Vagina (tissue), 2 donors: Measurements from ENCODE around the gene KRT85. TPM values are rescaled to one million over a fixed set of nuclear protein-coding genes. Genes with fewer than 3 reads are reported as not detected.

Experiments used
- DNase-seq, 2 donors: peaks; one replicate each; pipeline ENCODE4 v3.0.0-alpha.2; 2017; ENCODE audit errors: extremely low spot score in 2 of 2
- H3K27ac ChIP-seq: fragments of 200-600 bp; sonication (generic); one replicate; pipeline ENCODE4 v1.5.1; 2019
- H3K27me3 ChIP-seq: fragments of 200-600 bp; sonication (generic); one replicate; pipeline ENCODE4 v1.5.1; 2019
- H3K36me3 ChIP-seq, 2 donors: fragments of 200-600 bp; sonication (generic); one replicate each; pipeline ENCODE4 v1.5.1; 2017 to 2019
- H3K4me1 ChIP-seq: fragments of 200-600 bp; sonication (generic); one replicate; pipeline ENCODE4 v1.5.1; 2019
- H3K4me3 ChIP-seq, 2 donors: fragments of 200-600 bp; sonication (generic); 1 replicate in 1 of 2; 2 replicates in 1 of 2; pipeline ENCODE4 v1.5.1; 2016 to 2019
- H3K9me3 ChIP-seq: fragments of 200-600 bp; sonication (generic); one replicate; pipeline ENCODE4 v1.5.1; 2019
- POLR2A ChIP-seq, 2 donors: fragments of 450-650 bp; IDR thresholded peaks; one replicate each; pipeline ENCODE4 v1.6.1; 2017; ENCODE audit warnings: antibody characterized with exemption in 2 of 2, mild to moderate bottlenecking in 2 of 2, moderate library complexity in 2 of 2
- POLR2AphosphoS5 ChIP-seq, 2 donors: sonication (generic); formaldehyde crosslinking; IDR thresholded peaks; one replicate each; pipeline ENCODE4 v1.9.0; 2017; ENCODE audit warnings: antibody characterized with exemption in 2 of 2, mild to moderate bottlenecking in 2 of 2, low read depth in 1 of 2; ENCODE audit not compliant: insufficient read depth in 1 of 2
- intact Hi-C: fragments of 100-400 bp; cut with DNase I; formaldehyde crosslinking; loops from one replicate; pipeline ENCODE4 v1.15.1; 2023
- total RNA-seq: library from RNA; depleted of rRNA; stranded (reverse); fragments of >200 nt; gene quantifications from one replicate; pipeline ENCODE4 v1.2.3, GENCODE V29; 2016
- TF ChIP-seq, protein P1 (sequence below), 3 experiments: fragments of 450-650 bp in 2 of 3; fragments of 200-600 bp in 1 of 3; sonication (generic) in 1 of 3; IDR thresholded peaks; one replicate each; pipeline ENCODE4 v1.5.1; 2017 to 2019; ENCODE audit warnings: antibody characterized with exemption in 3 of 3, mild to moderate bottlenecking in 2 of 3, moderate library complexity in 2 of 3

KRT85 gene
- total RNA-seq, 1 donor from 2014 or later, result not detected

DNA sequence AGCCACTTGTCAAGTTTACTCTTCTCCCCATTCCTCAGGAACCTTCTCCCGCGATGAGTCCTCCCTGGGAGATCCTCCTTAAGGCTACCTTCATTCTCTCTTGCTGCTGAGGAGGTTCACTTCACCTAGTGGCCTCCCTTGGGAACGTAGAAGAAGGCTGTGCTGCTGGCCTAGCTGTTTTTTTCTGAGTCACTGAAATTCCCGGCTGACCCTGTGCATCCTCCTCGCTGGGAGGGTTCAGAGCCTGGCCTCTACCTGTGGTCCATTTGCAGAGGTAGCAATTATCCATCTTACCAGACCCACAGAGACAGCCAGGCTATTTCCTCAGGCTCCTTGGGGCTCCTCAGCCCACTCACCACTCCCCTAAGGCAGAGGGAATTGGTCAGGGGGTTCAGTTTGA, 34.2 kb upstream of the KRT85 start:
- Histone ChIP-seq H3K27ac (no peak overlapping the region), H3K27me3 (no peaks in the 10 kb centered on the region), H3K4me3 (no peak overlapping the region), H3K9me3 (no peaks in the 10 kb centered on the region), H3K36me3 (no peaks in the 10 kb centered on the region), H3K4me1 (peaks cover 1% of the 10 kb centered on the region)
- intact Hi-C loops, result loop anchor here (5.0 kb wide), 1 partner anchor 671 kb away; no protein-coding TSS in a partner anchor
- no peak for DNase-seq
- TF ChIP-seq, protein P1, sequence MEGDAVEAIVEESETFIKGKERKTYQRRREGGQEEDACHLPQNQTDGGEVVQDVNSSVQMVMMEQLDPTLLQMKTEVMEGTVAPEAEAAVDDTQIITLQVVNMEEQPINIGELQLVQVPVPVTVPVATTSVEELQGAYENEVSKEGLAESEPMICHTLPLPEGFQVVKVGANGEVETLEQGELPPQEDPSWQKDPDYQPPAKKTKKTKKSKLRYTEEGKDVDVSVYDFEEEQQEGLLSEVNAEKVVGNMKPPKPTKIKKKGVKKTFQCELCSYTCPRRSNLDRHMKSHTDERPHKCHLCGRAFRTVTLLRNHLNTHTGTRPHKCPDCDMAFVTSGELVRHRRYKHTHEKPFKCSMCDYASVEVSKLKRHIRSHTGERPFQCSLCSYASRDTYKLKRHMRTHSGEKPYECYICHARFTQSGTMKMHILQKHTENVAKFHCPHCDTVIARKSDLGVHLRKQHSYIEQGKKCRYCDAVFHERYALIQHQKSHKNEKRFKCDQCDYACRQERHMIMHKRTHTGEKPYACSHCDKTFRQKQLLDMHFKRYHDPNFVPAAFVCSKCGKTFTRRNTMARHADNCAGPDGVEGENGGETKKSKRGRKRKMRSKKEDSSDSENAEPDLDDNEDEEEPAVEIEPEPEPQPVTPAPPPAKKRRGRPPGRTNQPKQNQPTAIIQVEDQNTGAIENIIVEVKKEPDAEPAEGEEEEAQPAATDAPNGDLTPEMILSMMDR (IDR thresholded peaks at IDR 0.05), result no peak
- TF ChIP-seq POLR2AphosphoS5 (IDR thresholded peaks at IDR 0.05; ENCODE audit: insufficient read depth in 1 of 2, low read depth in 1 of 2) (no peak), POLR2A (IDR thresholded peaks at IDR 0.05) (no peak)

DNA sequence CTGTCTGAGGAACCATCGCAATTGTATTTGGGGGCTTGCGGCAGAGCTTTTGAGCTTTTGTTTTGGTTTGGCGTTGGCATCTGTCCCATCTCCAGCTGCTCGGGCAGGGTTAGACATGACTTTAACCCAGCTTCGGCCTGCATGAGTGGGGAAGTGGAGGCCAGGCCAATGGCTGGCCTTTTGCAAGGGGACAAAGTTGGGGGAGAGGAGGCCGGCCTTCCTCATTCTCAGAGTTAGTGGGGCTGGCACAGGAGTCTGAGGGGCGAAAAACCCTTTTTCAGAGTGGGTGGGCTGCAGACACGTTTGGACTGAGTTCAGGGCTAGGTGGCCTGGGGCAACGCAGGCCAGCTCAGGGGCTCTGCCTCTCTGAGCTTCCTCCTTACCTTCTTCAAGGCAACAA, 33.6 kb upstream of the KRT85 start:
- H3K4me1 ChIP-seq, result peaks cover 8% of the 10 kb centered on the region
- intact Hi-C loops, result loop anchor here (5.0 kb wide), 1 partner anchor 671 kb away; no protein-coding TSS in a partner anchor
- no peak overlapping the region for H3K27ac ChIP-seq
- H3K27me3 ChIP-seq, result no peaks in the 10 kb centered on the region
- H3K9me3 ChIP-seq, result no peaks in the 10 kb centered on the region
- DNase-seq, result no peak
- H3K4me3 ChIP-seq, result no peak overlapping the region
- no peak for TF ChIP-seq POLR2AphosphoS5 (IDR thresholded peaks at IDR 0.05; ENCODE audit: insufficient read depth in 1 of 2, low read depth in 1 of 2)
- TF ChIP-seq, protein P1 (IDR thresholded peaks at IDR 0.05), result no peak
- no peak for TF ChIP-seq POLR2A (IDR thresholded peaks at IDR 0.05)
- H3K36me3 ChIP-seq, result no peaks in the 10 kb centered on the region

DNA sequence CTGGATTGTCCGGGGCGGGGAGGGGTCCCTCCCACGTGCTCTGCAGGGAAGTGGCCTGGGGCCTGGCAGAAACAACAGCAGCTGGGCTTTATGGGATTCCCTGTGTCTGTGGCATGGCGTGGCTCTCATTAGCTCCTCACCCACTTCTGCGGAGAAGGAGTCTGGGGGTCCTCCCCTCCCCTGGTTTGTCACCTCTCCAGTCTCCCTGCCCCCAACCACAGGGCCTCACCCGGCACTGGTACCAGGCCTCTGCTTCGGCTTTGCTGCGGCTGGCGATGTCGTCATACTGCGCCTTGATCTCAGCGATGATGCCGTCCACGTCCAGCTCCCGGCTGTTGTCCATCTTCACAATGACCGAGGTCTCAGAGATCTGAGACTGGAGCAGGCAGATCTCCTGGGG, 32.5 kb upstream of the KRT85 start:
- intact Hi-C loops, result loop anchor here (5.0 kb wide), 1 partner anchor 673 kb away; no protein-coding TSS in a partner anchor
- no peak for TF ChIP-seq POLR2AphosphoS5 (IDR thresholded peaks at IDR 0.05; ENCODE audit: insufficient read depth in 1 of 2, low read depth in 1 of 2)
- TF ChIP-seq POLR2A (IDR thresholded peaks at IDR 0.05), result no peak
- TF ChIP-seq, protein P1 (IDR thresholded peaks at IDR 0.05), result no peak
- Histone ChIP-seq H3K9me3 (no peaks in the 10 kb centered on the region), H3K4me3 (no peak overlapping the region), H3K27ac (no peak overlapping the region), H3K36me3 (no peaks in the 10 kb centered on the region), H3K4me1 (peaks cover 11% of the 10 kb centered on the region), H3K27me3 (no peaks in the 10 kb centered on the region)
- DNase-seq, result no peak

DNA sequence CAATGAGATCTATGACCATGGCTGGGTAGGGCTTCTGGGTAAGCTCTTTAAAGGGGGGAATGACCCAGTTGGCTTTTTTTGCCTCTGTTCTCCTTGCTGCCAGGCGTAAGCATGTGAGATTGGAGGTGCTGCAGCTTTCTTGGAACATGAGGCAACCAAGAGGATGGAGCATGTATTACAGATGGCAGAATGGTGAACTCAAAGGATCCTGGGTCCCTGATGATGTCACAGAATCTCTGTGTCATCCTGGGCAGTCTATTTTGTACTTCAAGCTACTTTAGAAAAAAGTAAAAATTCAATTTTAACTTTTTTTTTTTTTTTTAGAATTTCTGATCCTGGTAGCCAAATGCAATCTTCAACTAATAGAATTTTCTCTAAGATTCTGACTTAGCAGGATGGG, 30.9 kb upstream of the KRT85 start:
- Histone ChIP-seq H3K36me3 (no peaks in the 10 kb centered on the region), H3K4me3 (no peak overlapping the region), H3K27me3 (no peaks in the 10 kb centered on the region), H3K9me3 (no peaks in the 10 kb centered on the region), H3K27ac (no peak overlapping the region), H3K4me1 (peaks cover 11% of the 10 kb centered on the region)
- TF ChIP-seq POLR2AphosphoS5 (IDR thresholded peaks at IDR 0.05; ENCODE audit: insufficient read depth in 1 of 2, low read depth in 1 of 2) (no peak), POLR2A (IDR thresholded peaks at IDR 0.05) (no peak)
- TF ChIP-seq, protein P1 (IDR thresholded peaks at IDR 0.05), result no peak
- intact Hi-C loops, result no loop called here
- DNase-seq, result no peak

DNA sequence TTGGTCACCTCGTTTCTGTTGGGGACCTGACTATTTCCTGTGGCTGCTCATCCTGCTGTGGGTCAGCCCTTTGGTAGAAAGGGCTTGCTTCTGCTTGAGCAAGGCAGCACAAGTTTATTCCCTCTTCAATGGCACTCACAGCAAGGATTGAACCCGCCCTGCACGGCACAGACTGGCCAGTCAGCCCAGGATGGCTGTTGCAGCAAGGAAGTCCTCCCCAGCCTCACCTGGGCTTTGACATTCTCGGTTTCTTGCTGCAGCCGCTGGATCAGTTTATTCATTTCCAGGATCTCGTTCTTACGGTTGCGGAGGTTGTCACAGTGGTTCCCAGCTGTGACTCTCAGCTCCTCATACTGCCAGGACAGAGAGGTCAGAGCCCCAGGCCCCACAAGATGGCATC, 29.4 kb upstream of the KRT85 start:
- Histone ChIP-seq H3K4me3 (no peak overlapping the region), H3K9me3 (no peaks in the 10 kb centered on the region), H3K27me3 (no peaks in the 10 kb centered on the region), H3K4me1 (peaks cover 18% of the 10 kb centered on the region), H3K36me3 (no peaks in the 10 kb centered on the region), H3K27ac (no peak overlapping the region)
- TF ChIP-seq POLR2A (IDR thresholded peaks at IDR 0.05), result no peak
- TF ChIP-seq POLR2AphosphoS5 (IDR thresholded peaks at IDR 0.05; ENCODE audit: insufficient read depth in 1 of 2, low read depth in 1 of 2), result no peak
- TF ChIP-seq, protein P1 (IDR thresholded peaks at IDR 0.05), result no peak
- intact Hi-C loops, result no loop called here
- DNase-seq, result no peak
